IPS DF 6.9 (cell line): ENCODE data around the gene MIAT.

Source experiments
- DNase-seq: peaks from one replicate; pipeline ENCODE4 v3.0.0-alpha.2; 2013; ENCODE audit warnings: low read depth, low spot score
- H3K27ac ChIP-seq: one replicate; pipeline ENCODE4 v1.5.1; 2013; ENCODE audit warnings: low read length, control low read depth
- H3K27me3 ChIP-seq: 2 replicates; pipeline ENCODE4 v1.6.1; 2013; ENCODE audit warnings: mild to moderate bottlenecking, low read length; ENCODE audit not compliant: control insufficient read depth, insufficient read depth
- H3K36me3 ChIP-seq: 2 replicates; pipeline ENCODE4 v1.6.1; 2013; ENCODE audit warnings: low read length; ENCODE audit not compliant: control insufficient read depth, insufficient read depth
- H3K4me1 ChIP-seq: 2 replicates; pipeline ENCODE4 v1.6.1; 2013; ENCODE audit warnings: low read length; ENCODE audit not compliant: control insufficient read depth, insufficient read depth
- H3K4me3 ChIP-seq: 2 replicates; pipeline ENCODE4 v1.5.1; 2013; ENCODE audit warnings: mild to moderate bottlenecking, low read length
- H3K9me3 ChIP-seq: 2 replicates; pipeline ENCODE4 v1.6.1; 2013; ENCODE audit warnings: low read length, inconsistent platforms; ENCODE audit not compliant: control insufficient read depth, insufficient read depth
- WGBS: extraction: QIAGEN DNeasy Blood & Tissue Kit; methylation state at CpG from one replicate; pipeline ENCODE4 v1.1.7; 2013; ENCODE audit warnings: mixed read lengths, missing lambda C conversion rate; ENCODE audit not compliant: insufficient read length, insufficient coverage; 5-methylcytosine and 5-hydroxymethylcytosine counted together

MIAT gene

GRCh38 chr22:26616650-26617049 is 40.7 kb upstream of the MIAT start:
- H3K4me1 ChIP-seq: peaks cover 20% of the 10 kb centered on the region
- no peaks in the 10 kb centered on the region for H3K36me3 ChIP-seq
- DNase-seq: no peak
- H3K4me3 ChIP-seq: no peak overlapping the region
- peaks cover 10% of the 10 kb centered on the region for H3K27me3 ChIP-seq
- H3K27ac ChIP-seq: no peak overlapping the region
- no peaks in the 10 kb centered on the region for H3K9me3 ChIP-seq
- no CpG with 5 or more reads among the region's 2 CpGs for WGBS

DNA sequence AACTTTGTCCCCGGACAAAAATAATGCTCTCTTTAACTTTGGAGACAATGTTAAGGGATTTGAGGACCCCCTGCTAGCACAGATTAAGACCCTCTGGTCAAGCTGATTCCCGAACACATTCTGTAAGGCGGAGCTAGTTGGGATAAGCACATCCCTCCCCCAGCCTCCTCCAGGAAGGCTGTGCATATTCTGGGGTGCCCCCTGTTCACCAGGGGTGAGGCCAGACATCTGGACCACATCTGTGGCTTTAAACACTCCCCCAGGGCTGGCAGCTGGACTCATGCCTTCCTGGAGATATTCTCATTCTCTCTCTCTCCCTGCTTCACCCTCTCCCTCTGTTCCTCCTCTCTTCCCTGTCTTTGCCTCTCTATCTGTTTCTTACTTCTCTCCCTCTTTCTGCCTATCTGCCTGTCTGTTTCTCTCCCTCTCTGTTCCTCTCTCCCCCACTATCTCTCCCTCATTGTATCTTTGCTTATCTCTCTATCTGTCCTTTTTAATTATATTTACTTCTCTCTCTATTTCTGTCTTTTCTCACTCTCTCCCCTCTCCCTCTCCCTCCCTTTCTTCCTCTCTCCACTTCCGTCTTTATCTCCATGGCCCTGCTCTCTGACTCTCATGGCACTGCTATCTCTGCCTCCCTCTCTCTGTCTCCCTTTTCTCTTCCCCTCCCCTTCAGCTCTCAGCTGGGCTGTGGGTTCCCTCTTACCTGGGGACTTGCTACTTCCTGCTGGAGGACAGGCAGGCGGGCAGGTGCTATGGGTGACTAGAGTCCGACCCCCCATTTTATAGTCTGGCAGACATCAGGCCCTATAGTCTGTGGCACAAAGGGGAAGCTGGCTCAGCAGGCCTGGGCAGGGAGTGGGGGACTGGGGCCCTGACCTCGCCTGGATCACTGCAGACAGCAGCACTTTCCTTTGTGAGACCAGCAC is 39.9 kb upstream of the MIAT start, which contains the start of gene CRYBB1:
TSS of gene CRYBB1 (minus strand) at position 757 of the 929 bp plus-strand sequence. CDS start 1,708 bp downstream, outside the sequence.
- Histone ChIP-seq H3K4me1 (peaks cover 18% of the 10 kb centered on the region), H3K9me3 (no peaks in the 10 kb centered on the region), H3K27me3 (peaks cover 9% of the 10 kb centered on the region), H3K4me3 (no peak within 1 kb of the TSS), H3K36me3 (no peaks in the 10 kb centered on the region), H3K27ac (no peak within 1 kb of the TSS)
- WGBS: no CpG with 5 or more reads among the region's 7 CpGs
- DNase-seq: no peak

GRCh38 chr22:26618455-26618854 is 38.9 kb upstream of the MIAT start:
- DNase-seq: no peak
- no peaks in the 10 kb centered on the region for H3K9me3 ChIP-seq
- peaks cover 12% of the 10 kb centered on the region for H3K4me1 ChIP-seq
- no CpG with 5 or more reads among the region's 8 CpGs for WGBS
- H3K36me3 ChIP-seq: no peaks in the 10 kb centered on the region
- no peak overlapping the region for H3K27ac ChIP-seq
- H3K4me3 ChIP-seq: no peak overlapping the region
- H3K27me3 ChIP-seq: peaks cover 2% of the 10 kb centered on the region; the same call in 1 of the 2 replicates

DNA sequence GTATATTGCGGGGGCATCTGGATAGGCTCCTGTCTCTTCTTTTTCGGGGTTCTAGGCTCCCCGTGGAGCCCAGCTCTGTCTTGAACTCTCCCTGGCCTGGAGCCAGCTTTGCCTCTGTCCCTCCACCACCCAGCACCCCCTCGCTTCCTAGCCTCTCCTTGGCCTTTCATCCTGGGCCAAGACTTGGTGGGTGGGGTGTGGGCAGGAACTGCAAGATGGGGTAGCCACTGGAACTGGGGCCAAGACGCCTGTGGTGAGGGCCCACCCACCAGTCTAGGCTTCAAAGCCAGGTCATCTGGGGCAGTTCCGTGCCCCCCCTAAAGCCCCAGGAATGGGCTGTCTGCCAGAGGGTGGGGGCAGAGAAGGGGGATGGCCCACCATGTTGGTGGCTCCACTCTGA is 37.9 kb upstream of the MIAT start:
- H3K27me3 ChIP-seq: peaks cover 2% of the 10 kb centered on the region; the same call in 1 of the 2 replicates
- no peaks in the 10 kb centered on the region for H3K9me3 ChIP-seq
- H3K4me3 ChIP-seq: no peak overlapping the region
- no peak overlapping the region for H3K27ac ChIP-seq
- DNase-seq: no peak
- H3K4me1 ChIP-seq: peaks cover 12% of the 10 kb centered on the region
- WGBS: no CpG with 5 or more reads among the region's 6 CpGs
- no peaks in the 10 kb centered on the region for H3K36me3 ChIP-seq

DNA sequence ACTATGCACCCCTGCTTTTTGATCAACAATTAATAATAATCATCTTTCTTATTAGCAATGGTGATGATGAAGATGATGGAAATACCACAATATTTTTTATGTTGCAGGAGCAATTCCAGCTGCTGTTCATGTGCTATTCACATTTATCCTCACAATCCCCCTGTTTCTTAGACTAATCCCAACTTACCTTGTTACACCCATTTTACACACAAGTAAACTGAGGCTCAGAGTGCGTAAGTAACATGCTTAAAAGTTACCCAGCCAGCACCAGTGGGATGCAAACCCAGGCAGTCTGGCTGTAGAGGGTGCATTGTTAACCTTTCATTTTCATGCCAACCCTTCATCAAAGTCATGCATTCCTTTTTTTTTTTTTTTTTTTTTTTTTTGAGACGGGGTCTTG is 37.2 kb upstream of the MIAT start:
- H3K4me3 ChIP-seq: no peak overlapping the region
- no peak overlapping the region for H3K27ac ChIP-seq
- no CpG with 5 or more reads among the region's 2 CpGs for WGBS
- peaks cover 10% of the 10 kb centered on the region for H3K4me1 ChIP-seq
- no peaks in the 10 kb centered on the region; the same call in 1 of the 2 replicates for H3K27me3 ChIP-seq
- H3K36me3 ChIP-seq: no peaks in the 10 kb centered on the region
- DNase-seq: no peak
- H3K9me3 ChIP-seq: no peaks in the 10 kb centered on the region

- no peak for DNase-seq
- no peak within 1 kb of the TSS for H3K4me3 ChIP-seq
- H3K36me3 ChIP-seq: no peaks in the 10 kb centered on the region
- no peak within 1 kb of the TSS for H3K27ac ChIP-seq
- H3K4me1 ChIP-seq: peaks cover 6% of the 10 kb centered on the region; the same call in 1 of the 2 replicates
- H3K9me3 ChIP-seq: no peaks in the 10 kb centered on the region
- H3K27me3 ChIP-seq: no peaks in the 10 kb centered on the region
- WGBS: no CpG with 5 or more reads among the region's 7 CpGs
Measured at GRCh38 chr22:26621663-26622062, 35.7 kb upstream of the MIAT start, which contains the start of gene CRYBA4. Gene CRYBA4 (plus strand): TSS chr22:26621963. CDS start chr22:26622597, 634 bp downstream.

GRCh38 chr22:26623984-26624383 is 33.4 kb upstream of the MIAT start:
- no peak overlapping the region for H3K27ac ChIP-seq
- H3K4me3 ChIP-seq: no peak overlapping the region
- no peaks in the 10 kb centered on the region for H3K4me1 ChIP-seq
- H3K27me3 ChIP-seq: no peaks in the 10 kb centered on the region
- no peaks in the 10 kb centered on the region for H3K9me3 ChIP-seq
- no CpG with 5 or more reads among the region's 1 CpG for WGBS
- no peak for DNase-seq
- no peaks in the 10 kb centered on the region for H3K36me3 ChIP-seq

DNA sequence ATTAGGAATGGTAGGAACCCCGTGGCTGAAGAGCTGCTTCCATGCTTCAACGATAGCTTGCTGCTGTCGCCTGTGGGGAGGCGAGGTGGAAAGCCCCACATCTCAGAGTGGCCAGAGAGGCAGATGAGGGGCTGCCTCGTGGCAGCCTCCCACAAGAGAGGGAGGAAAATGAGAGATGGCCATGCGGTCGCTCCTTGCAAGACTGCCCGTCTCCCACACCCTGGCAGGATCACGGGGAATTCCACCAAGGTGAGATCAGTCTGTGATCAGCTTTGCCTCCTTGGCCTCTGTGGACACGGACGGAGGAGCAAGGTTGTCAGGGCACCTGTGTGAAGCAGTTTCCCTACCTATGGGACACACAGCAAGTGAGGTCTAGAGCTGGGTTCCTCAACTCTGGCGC is 32.6 kb upstream of the MIAT start:
- no CpG with 5 or more reads among the region's 12 CpGs for WGBS

DNA sequence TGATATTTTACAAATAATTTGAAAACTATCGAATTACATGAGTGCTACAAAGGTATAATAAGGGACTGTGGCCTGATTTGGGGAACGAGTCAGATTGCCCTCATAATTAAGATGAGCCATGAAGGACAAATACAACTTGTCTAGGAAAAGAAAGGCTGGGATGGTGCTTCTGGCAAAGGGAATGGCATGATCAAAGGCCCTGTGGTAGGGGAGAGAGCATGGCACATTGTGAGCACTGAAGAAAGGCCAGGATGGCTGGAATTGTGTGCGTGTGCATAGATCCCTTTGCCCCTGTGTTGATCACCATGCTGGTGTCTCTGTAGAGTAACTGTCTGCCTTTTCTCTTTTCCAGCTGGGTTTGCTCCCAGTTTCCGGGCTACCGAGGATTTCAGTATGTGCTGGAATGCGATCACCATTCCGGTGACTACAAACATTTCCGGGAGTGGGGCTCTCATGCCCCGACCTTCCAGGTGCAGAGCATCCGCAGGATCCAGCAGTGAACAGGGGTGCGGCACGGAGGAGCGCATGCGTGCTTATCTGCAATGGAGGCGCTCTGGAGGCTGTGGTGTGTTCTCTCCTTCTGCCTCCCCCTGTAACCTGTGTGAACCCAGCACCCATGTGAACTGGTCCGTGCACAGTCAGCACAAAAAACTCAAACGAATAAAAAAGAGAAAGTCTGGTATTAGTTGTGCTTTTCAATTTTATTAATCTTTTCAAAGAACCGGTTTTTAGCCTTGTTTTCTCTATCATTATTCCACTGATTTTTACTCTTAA is 27.2 kb upstream of the MIAT start:
- WGBS: no CpG with 5 or more reads among the region's 18 CpGs
- no peak overlapping the region for H3K4me3 ChIP-seq
- DNase-seq: no peak

More for the DNA sequence above, 32.6 kb upstream of the MIAT start:
- Histone ChIP-seq H3K4me1 (no peaks in the 10 kb centered on the region), H3K9me3 (no peaks in the 10 kb centered on the region), H3K36me3 (no peaks in the 10 kb centered on the region), H3K27me3 (no peaks in the 10 kb centered on the region), H3K4me3 (no peak overlapping the region), H3K27ac (no peak overlapping the region)
- no peak for DNase-seq

DNA sequence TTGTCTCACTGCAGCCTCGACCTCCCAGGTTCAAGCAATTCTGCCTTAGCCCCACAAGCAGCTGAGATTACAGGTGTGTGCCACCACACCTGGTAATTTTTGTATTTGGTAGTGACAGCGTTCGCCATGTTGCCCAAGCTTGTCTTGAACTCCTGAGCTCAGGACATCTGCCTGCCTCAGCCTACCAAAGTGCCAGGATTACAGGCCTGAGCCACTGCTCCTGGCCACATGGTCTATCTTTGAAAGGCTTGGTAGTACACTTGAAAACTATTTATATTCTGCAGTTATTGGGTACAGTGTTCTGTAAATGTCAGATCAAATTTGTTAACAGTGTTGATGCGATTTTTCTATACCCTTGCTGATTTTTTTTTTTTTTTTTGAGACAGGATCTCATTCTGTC is 26.1 kb upstream of the MIAT start:
- Histone ChIP-seq H3K27me3 (no peaks in the 10 kb centered on the region), H3K27ac (no peak overlapping the region)
- no CpG with 5 or more reads among the region's 4 CpGs for WGBS

More for the DNA sequence above, 27.2 kb upstream of the MIAT start:
- H3K4me1 ChIP-seq: no peaks in the 10 kb centered on the region; the same call in 1 of the 2 replicates
- H3K27ac ChIP-seq: no peak overlapping the region
- no peaks in the 10 kb centered on the region for H3K36me3 ChIP-seq
- no peaks in the 10 kb centered on the region for H3K9me3 ChIP-seq
- no peaks in the 10 kb centered on the region for H3K27me3 ChIP-seq

More for the DNA sequence above, 26.1 kb upstream of the MIAT start:
- Histone ChIP-seq H3K4me3 (no peak overlapping the region), H3K9me3 (no peaks in the 10 kb centered on the region), H3K4me1 (no peaks in the 10 kb centered on the region; the same call in 1 of the 2 replicates), H3K36me3 (no peaks in the 10 kb centered on the region)
- DNase-seq: no peak
